ENCODE results near the gene INTS15.

The INTS15 gene

DNA sequence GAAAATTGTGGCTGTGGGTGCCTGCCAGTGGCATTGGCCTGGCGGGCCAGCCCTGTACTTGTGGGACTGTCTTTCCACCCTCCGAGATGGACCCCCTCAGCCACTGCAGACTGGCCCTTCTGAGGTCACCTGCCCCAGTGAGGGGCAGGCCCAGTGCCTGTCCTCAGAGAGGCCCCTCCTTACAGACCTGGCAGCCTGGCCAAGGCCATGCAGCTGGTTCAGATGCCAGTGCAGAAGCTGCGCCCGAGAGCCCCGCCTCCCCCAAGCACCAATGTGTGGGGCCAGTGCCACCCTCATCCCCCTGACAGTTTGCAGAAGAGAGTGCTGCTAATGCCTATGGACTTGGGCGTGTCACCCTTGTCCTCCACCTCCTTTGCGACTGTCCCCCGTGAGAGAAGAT lies 57.3 kb downstream of the INTS15 start:
- no peak overlapping the region for H3K4me3 Mint-ChIP-seq
- TF ChIP-seq, protein P1, sequence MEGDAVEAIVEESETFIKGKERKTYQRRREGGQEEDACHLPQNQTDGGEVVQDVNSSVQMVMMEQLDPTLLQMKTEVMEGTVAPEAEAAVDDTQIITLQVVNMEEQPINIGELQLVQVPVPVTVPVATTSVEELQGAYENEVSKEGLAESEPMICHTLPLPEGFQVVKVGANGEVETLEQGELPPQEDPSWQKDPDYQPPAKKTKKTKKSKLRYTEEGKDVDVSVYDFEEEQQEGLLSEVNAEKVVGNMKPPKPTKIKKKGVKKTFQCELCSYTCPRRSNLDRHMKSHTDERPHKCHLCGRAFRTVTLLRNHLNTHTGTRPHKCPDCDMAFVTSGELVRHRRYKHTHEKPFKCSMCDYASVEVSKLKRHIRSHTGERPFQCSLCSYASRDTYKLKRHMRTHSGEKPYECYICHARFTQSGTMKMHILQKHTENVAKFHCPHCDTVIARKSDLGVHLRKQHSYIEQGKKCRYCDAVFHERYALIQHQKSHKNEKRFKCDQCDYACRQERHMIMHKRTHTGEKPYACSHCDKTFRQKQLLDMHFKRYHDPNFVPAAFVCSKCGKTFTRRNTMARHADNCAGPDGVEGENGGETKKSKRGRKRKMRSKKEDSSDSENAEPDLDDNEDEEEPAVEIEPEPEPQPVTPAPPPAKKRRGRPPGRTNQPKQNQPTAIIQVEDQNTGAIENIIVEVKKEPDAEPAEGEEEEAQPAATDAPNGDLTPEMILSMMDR (IDR thresholded peaks at IDR 0.05; ENCODE audit: unreplicated experiment in 3 of 3), result no peak
- H3K36me3 Mint-ChIP-seq (ENCODE audit: low read depth), result peaks cover 54% of the 10 kb centered on the region
- no peak overlapping the region for H3K27ac Mint-ChIP-seq
- H3K27me3 Mint-ChIP-seq (ENCODE audit: low read depth), result no peaks in the 10 kb centered on the region
- H3K4me1 Mint-ChIP-seq, result no peaks in the 10 kb centered on the region
- peaks cover 12% of the 10 kb centered on the region for H3K9me3 Mint-ChIP-seq

DNA sequence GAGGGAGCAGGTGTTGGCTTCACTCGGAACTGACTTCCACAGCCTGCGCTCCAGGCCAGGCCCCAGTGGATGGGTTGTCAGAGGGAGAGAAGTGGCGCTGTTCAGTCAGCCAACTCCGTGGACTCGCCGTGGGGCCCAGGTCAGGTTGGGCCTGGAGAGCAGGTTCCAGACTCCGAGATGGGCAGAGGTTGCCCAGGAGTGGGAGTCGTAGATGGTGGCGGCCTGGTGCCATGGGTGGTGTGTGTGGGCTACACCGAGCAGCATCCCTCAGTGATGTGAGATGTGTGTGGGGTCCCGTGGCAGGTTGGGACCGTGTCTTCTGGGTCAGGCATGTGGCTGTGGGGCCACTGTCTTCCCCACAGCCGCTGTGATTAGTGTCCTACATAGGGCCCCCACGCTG lies 57.7 kb downstream of the INTS15 start:
- H3K36me3 Mint-ChIP-seq (ENCODE audit: low read depth), result peaks cover 52% of the 10 kb centered on the region
- no peaks in the 10 kb centered on the region for H3K27me3 Mint-ChIP-seq (ENCODE audit: low read depth)
- no peak overlapping the region for H3K27ac Mint-ChIP-seq
- H3K4me3 Mint-ChIP-seq, result no peak overlapping the region
- peaks cover 12% of the 10 kb centered on the region for H3K9me3 Mint-ChIP-seq
- TF ChIP-seq, protein P1 (IDR thresholded peaks at IDR 0.05; ENCODE audit: unreplicated experiment in 3 of 3), result no peak
- H3K4me1 Mint-ChIP-seq, result no peaks in the 10 kb centered on the region

DNA sequence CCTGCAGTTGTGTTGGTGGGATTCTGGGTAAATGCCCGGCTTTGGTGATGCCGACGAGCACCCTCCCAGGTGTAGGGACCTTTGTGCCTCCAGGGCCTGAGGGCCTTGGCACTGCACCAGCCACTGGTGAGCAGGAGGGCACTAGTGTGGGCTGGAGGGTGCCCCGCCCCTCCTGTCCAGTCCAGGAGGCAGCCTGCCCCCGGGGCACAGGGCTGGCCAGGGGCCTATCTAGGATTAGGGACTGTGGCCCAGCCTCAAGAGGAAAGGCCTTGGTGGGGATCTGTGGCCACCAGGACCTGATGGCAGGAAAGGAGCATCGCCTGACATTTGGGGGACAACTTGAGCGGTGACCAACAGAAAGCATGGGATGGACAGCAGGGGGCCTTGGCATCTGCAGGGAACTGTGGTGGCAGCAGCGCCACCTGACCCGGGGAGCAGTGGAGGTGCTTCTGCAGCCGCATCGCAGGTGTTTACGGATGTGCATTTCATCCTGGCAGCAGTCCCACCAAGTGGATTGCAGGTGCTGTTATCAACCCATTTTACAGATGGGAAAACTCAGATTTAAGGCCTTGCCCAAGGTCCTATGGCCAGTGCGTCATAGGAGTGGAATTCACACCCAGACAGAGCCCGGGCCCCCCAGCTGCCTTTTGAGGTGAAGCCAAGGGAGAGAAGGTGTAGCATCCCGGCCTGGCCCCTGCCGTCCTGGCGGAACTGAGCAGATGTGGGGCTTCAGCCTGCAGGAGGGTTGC lies 58.4 kb downstream of the INTS15 start:
- H3K4me1 Mint-ChIP-seq, result no peaks in the 10 kb centered on the region
- no peak overlapping the region for H3K4me3 Mint-ChIP-seq
- no peaks in the 10 kb centered on the region for H3K27me3 Mint-ChIP-seq (ENCODE audit: low read depth)
- TF ChIP-seq, protein P1 (IDR thresholded peaks at IDR 0.05; ENCODE audit: unreplicated experiment in 3 of 3), result no peak
- H3K36me3 Mint-ChIP-seq (ENCODE audit: low read depth), result peaks cover 50% of the 10 kb centered on the region
- H3K9me3 Mint-ChIP-seq, result peaks cover 12% of the 10 kb centered on the region
- no peak overlapping the region for H3K27ac Mint-ChIP-seq

DNA sequence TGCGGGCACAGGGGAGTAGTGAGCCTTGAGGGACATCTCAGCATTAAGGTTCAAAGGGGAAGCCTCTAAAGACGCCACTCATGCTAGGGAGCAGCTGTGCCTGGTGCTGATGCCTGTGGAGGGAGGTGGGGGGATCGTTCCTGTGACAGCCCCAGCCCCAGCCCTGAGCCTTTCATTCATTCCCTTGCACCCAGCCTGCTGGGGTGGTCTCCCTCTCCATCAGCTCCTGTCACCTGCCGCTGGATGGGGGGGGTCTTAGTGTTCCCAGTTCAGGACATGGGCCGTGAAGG lies 58.9 kb downstream of the INTS15 start:
- Mint-ChIP-seq H3K27ac (no peak overlapping the region), H3K27me3 (ENCODE audit: low read depth) (no peaks in the 10 kb centered on the region), H3K4me3 (no peak overlapping the region), H3K36me3 (ENCODE audit: low read depth) (peaks cover 45% of the 10 kb centered on the region), H3K4me1 (no peaks in the 10 kb centered on the region), H3K9me3 (peaks cover 12% of the 10 kb centered on the region)
- TF ChIP-seq, protein P1 (IDR thresholded peaks at IDR 0.05; ENCODE audit: unreplicated experiment in 3 of 3), result no peak

DNA sequence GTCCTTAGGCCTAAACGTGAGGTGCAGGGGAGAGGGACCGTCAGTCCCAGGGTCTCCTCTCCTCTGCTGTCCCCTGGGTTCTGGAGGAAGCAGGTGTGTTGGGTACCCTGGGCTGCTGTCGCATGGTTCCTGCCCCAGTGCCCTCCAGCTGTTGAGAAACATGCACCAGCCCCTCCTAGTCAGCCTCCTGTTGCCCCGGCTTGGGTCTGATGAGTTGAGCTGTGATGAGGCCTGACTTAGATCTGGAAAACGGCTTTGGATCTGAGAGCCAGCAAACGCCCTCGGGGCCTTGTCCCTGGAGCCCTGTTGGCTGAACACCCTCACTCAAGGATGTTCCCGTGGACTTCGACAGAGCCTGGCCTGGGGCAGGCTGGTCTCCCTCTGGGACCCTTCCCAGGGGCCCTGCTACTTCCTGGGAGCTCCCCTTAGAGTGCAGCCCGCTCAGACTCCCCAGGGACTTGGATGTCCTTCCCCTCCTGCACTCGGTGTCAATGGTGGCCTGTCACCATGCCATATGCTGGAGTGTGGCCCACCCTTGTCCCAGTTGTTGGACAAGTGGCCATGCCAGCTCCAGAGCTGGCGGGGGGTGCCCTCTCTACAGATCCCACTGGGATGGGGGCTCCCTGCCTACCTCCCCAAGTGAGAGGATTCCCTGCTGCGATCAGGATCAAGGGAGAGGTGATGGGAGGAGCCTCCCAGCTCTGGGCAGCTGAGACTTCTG lies 59.6 kb downstream of the INTS15 start:
- no peaks in the 10 kb centered on the region for H3K4me1 Mint-ChIP-seq
- TF ChIP-seq, protein P1 (IDR thresholded peaks at IDR 0.05; ENCODE audit: unreplicated experiment in 3 of 3), result no peak

DNA sequence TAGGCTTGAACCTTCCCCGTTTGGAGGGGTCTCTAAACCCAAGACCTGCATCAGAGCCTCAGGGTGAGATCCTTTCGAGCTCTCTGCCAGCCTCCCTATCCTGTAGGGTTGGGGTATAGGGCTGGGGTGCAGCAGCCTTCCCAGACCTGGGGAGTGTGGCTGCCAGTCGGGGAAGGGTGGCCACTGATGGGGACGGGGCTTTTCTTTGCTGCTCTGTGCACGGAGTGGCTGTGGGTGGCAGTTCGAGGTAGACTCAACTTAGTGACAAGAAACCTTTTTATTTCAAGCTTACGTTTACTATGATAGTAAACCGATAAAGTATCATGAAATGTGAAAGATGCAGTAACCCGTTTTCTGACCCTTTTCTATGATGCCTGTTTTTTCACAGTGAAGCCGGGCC lies 60.3 kb downstream of the INTS15 start:
- Mint-ChIP-seq H3K4me3 (no peak overlapping the region), H3K4me1 (no peaks in the 10 kb centered on the region), H3K27me3 (ENCODE audit: low read depth) (no peaks in the 10 kb centered on the region), H3K27ac (no peak overlapping the region), H3K9me3 (peaks cover 15% of the 10 kb centered on the region), H3K36me3 (ENCODE audit: low read depth) (peaks cover 50% of the 10 kb centered on the region)
- TF ChIP-seq, protein P1 (IDR thresholded peaks at IDR 0.05; ENCODE audit: unreplicated experiment in 3 of 3), result no peak

More for the DNA sequence above, 59.6 kb downstream of the INTS15 start:
- Mint-ChIP-seq H3K27me3 (ENCODE audit: low read depth) (no peaks in the 10 kb centered on the region), H3K4me3 (no peak overlapping the region), H3K9me3 (peaks cover 12% of the 10 kb centered on the region), H3K36me3 (ENCODE audit: low read depth) (peaks cover 45% of the 10 kb centered on the region), H3K27ac (no peak overlapping the region)

Measured in nephron (organoid).